ENCODE data around the gene SFTPD. TPM values are rescaled to one million over a fixed set of nuclear protein-coding genes. Genes with fewer than 3 reads are reported as not detected.
"Not testable (repeated sequence)": the region's sequence is repeated elsewhere in the genome, so short reads cannot be mapped to it uniquely, and the experiment has no call there.

The SFTPD gene
- total and polyA plus RNA-seq, 8 donors: 0.31 to 12.9 (median 0.97) TPM; not detected in 4

GRCh38 chr10:79926037-79926436 is 22.9 kb downstream of the SFTPD start:
- 64 to 89% (median 81%) methylated on average over 7 of the region's 7 CpGs for WGBS, 5 donors
- intact Hi-C loops (cut with DNase I; ENCODE audit: low total_unique reads): no loop called here
- Histone ChIP-seq H3K9me3 (no peaks in the 10 kb centered on the region), H3K27me3 (peaks cover 0 to 14% (median 13%) of the 10 kb centered on the region in 3 donors), H3K27ac (no peak overlapping the region), H3K4me3 (no peak overlapping the region), H3K4me1 (peaks cover 0 to 23% (median 3%) of the 10 kb centered on the region in 4 donors), H3K36me3 (peaks cover 0 to 6% (median 2%) of the 10 kb centered on the region in 4 donors)
- DNase-seq: no peak
- no peak for TF ChIP-seq POLR2AphosphoS5 (IDR thresholded peaks at IDR 0.05)
- TF ChIP-seq CTCF (IDR thresholded peaks at IDR 0.05): no peak
- no peak for TF ChIP-seq EP300 (IDR thresholded peaks at IDR 0.05)
- TF ChIP-seq POLR2A (IDR thresholded peaks at IDR 0.05): no peak

GRCh38 chr10:79925614-79926013 is 23.3 kb downstream of the SFTPD start:
- H3K36me3 ChIP-seq: peaks cover 0 to 6% (median 2%) of the 10 kb centered on the region in 4 donors
- peaks cover 0 to 23% (median 3%) of the 10 kb centered on the region in 4 donors for H3K4me1 ChIP-seq
- DNase-seq: no peak
- intact Hi-C loops (cut with DNase I; ENCODE audit: low total_unique reads): no loop called here
- H3K27me3 ChIP-seq: peaks cover 0 to 11% (median 9%) of the 10 kb centered on the region in 3 donors
- H3K27ac ChIP-seq: no peak overlapping the region
- no peaks in the 10 kb centered on the region for H3K9me3 ChIP-seq
- H3K4me3 ChIP-seq: no peak overlapping the region
- no peak for TF ChIP-seq EP300 (IDR thresholded peaks at IDR 0.05)
- TF ChIP-seq CTCF (IDR thresholded peaks at IDR 0.05): no peak
- no peak for TF ChIP-seq POLR2AphosphoS5 (IDR thresholded peaks at IDR 0.05)
- no peak for TF ChIP-seq POLR2A (IDR thresholded peaks at IDR 0.05)
- 56 to 63% (median 61%) methylated on average over 3 of the region's 3 CpGs for WGBS, 5 donors

GRCh38 chr10:79923669-79924068 is 25.2 kb downstream of the SFTPD start:
- no peak for DNase-seq
- intact Hi-C loops (cut with DNase I; ENCODE audit: low total_unique reads): no loop called here
- Histone ChIP-seq H3K27ac (no peak overlapping the region), H3K9me3 (no peaks in the 10 kb centered on the region), H3K36me3 (peaks cover 0 to 6% (median 2%) of the 10 kb centered on the region in 4 donors), H3K4me3 (no peak overlapping the region), H3K4me1 (peaks cover 0 to 14% (median 0%) of the 10 kb centered on the region in 4 donors), H3K27me3 (no peaks in the 10 kb centered on the region)
- no peak for TF ChIP-seq CTCF (IDR thresholded peaks at IDR 0.05)
- TF ChIP-seq EP300 (IDR thresholded peaks at IDR 0.05): no peak
- no peak for TF ChIP-seq POLR2AphosphoS5 (IDR thresholded peaks at IDR 0.05)
- no peak for TF ChIP-seq POLR2A (IDR thresholded peaks at IDR 0.05)
- 92 to 96% (median 95%) methylated on average over 7 to 8 of the region's 8 CpGs for WGBS, 5 donors

GRCh38 chr10:79923145-79923544 is 25.8 kb downstream of the SFTPD start:
- TF ChIP-seq POLR2AphosphoS5 (IDR thresholded peaks at IDR 0.05) (no peak), CTCF (IDR thresholded peaks at IDR 0.05) (no peak), EP300 (IDR thresholded peaks at IDR 0.05) (no peak), POLR2A (IDR thresholded peaks at IDR 0.05) (no peak)
- peaks cover 0 to 6% (median 2%) of the 10 kb centered on the region in 4 donors for H3K36me3 ChIP-seq
- H3K9me3 ChIP-seq: no peaks in the 10 kb centered on the region
- DNase-seq: no peak
- intact Hi-C loops (cut with DNase I; ENCODE audit: low total_unique reads): no loop called here
- H3K27ac ChIP-seq: no peak overlapping the region
- WGBS, 5 donors: 78 to 99% (median 95%) methylated on average over 3 of the region's 3 CpGs
- peaks cover 0 to 14% (median 0%) of the 10 kb centered on the region in 4 donors for H3K4me1 ChIP-seq
- H3K4me3 ChIP-seq: no peak overlapping the region
- H3K27me3 ChIP-seq: no peaks in the 10 kb centered on the region

- H3K27me3 ChIP-seq; H3K4me1 ChIP-seq; H3K9me3 ChIP-seq; intact Hi-C loops (cut with DNase I; ENCODE audit: low total_unique reads); H3K4me3 ChIP-seq; H3K27ac ChIP-seq; H3K36me3 ChIP-seq; DNase-seq: not testable (repeated sequence)
- 75 to 87% (median 81%) methylated on average over 5 to 6 of the region's 6 CpGs for WGBS, 5 donors
These were observed 26.9 kb downstream of the SFTPD start for GRCh38 chr10:79922011-79922412.

GRCh38 chr10:79915838-79916237 is 33.1 kb downstream of the SFTPD start:
- H3K27me3 ChIP-seq; H3K4me1 ChIP-seq; H3K9me3 ChIP-seq; intact Hi-C loops (cut with DNase I; ENCODE audit: low total_unique reads); DNase-seq; H3K27ac ChIP-seq; H3K4me3 ChIP-seq; H3K36me3 ChIP-seq: not testable (repeated sequence)
- 83 to 90% (median 85%) methylated on average over 2 of the region's 2 CpGs for WGBS, 5 donors
